ENCODE results near the gene SLC25A3. TPM values are rescaled to one million over a fixed set of nuclear protein-coding genes. Genes with fewer than 3 reads are reported as not detected.

SLC25A3 gene
- total and polyA plus RNA-seq, 2 donors from 2014 or later = 418 to 684 TPM

DNA sequence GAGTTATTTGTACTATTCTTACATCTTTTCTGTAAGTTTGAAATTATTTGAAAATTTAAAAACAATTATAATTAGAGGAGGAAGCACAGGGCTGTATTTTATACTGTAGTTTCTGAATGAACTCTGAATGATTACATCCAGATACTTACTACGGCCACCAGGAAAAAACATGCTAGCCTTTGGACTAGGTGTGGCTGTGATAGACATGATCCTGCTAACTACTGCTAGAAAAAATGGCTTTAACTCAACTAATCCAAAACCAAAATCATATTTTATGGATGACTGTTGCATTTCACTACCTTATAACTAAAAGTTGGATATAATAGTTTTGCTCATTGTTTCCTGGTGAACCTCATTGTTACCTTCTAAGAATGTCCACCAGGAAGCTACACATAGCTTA lies 15.1 kb upstream of the SLC25A3 start:
- intact Hi-C loops (cut with DNase I) = no loop called here
- Histone ChIP-seq H3K4me3 (ENCODE audit: low read length in 3 of 3) (no peak overlapping the region), H3K36me3 (ENCODE audit: control insufficient read depth in 2 of 3, insufficient read depth in 3 of 3, low read length in 3 of 3) (no peaks in the 10 kb centered on the region), H3K4me1 (ENCODE audit: control insufficient read depth in 2 of 3, insufficient read depth in 2 of 3, low read depth in 1 of 3, low read length in 3 of 3) (no peaks in the 10 kb centered on the region), H3K9ac (ENCODE audit: low read length in 3 of 3) (no peak overlapping the region), H3K9me3 (ENCODE audit: control insufficient read depth in 2 of 3, insufficient read depth in 1 of 3, low read length in 3 of 3) (no peaks in the 10 kb centered on the region), H3K27me3 (ENCODE audit: control insufficient read depth, insufficient read depth, low read length) (no peaks in the 10 kb centered on the region), H3K27ac (ENCODE audit: low read depth in 2 of 2, low read length in 2 of 2) (no peak overlapping the region)
- DNase-seq (no peak), FAIRE-seq (no peak)
- TF ChIP-seq CTCF (IDR thresholded peaks at IDR 0.05; ENCODE audit: borderline replicate concordance, extremely low read depth, insufficient read depth) = no peak

- no peak for FAIRE-seq
These were observed 14.7 kb upstream of the SLC25A3 start for GRCh38 chr12:98578821-98579220.

DNA sequence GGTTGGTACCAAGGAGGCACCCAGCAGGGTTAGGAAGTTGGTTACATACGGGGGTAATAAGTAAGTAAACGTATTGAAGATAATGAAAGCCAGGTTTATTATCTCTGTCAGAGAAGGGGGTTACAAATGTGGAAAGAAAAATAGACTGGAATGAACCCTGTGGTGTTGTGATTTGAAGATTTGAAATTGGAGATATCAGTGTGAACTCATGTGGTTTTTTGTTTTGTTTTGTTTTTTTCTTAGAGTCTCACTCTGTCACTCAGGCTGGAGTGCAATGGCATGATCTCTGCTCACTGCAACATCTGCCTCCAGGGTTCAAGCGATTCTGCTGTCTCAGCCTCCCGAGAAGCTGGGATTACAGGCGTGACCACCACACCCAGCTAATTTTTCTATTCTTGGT lies 14.1 kb upstream of the SLC25A3 start:
- Histone ChIP-seq H3K4me1 (ENCODE audit: control insufficient read depth in 2 of 3, insufficient read depth in 2 of 3, low read depth in 1 of 3, low read length in 3 of 3) (no peaks in the 10 kb centered on the region), H3K9ac (ENCODE audit: low read length in 3 of 3) (no peak overlapping the region), H3K9me3 (ENCODE audit: control insufficient read depth in 2 of 3, insufficient read depth in 1 of 3, low read length in 3 of 3) (no peaks in the 10 kb centered on the region), H3K27me3 (ENCODE audit: control insufficient read depth, insufficient read depth, low read length) (no peaks in the 10 kb centered on the region), H3K36me3 (ENCODE audit: control insufficient read depth in 2 of 3, insufficient read depth in 3 of 3, low read length in 3 of 3) (no peaks in the 10 kb centered on the region), H3K27ac (ENCODE audit: low read depth in 2 of 2, low read length in 2 of 2) (no peak overlapping the region), H3K4me3 (ENCODE audit: low read length in 3 of 3) (no peak overlapping the region)
- FAIRE-seq (no peak), DNase-seq (no peak)
- TF ChIP-seq CTCF (IDR thresholded peaks at IDR 0.05; ENCODE audit: borderline replicate concordance, extremely low read depth, insufficient read depth) = no peak
- intact Hi-C loops (cut with DNase I) = no loop called here

More at GRCh38 chr12:98578821-98579220, 14.7 kb upstream of the SLC25A3 start:
- H3K9ac ChIP-seq (ENCODE audit: low read length in 3 of 3) = no peak overlapping the region
- no peak overlapping the region for H3K4me3 ChIP-seq (ENCODE audit: low read length in 3 of 3)
- DNase-seq = peak in 2 of 5 donors; percentile 30 to 47
- no peak overlapping the region for H3K27ac ChIP-seq (ENCODE audit: low read depth in 2 of 2, low read length in 2 of 2)
- H3K36me3 ChIP-seq (ENCODE audit: control insufficient read depth in 2 of 3, insufficient read depth in 3 of 3, low read length in 3 of 3) = no peaks in the 10 kb centered on the region
- no peaks in the 10 kb centered on the region for H3K4me1 ChIP-seq (ENCODE audit: control insufficient read depth in 2 of 3, insufficient read depth in 2 of 3, low read depth in 1 of 3, low read length in 3 of 3)
- H3K9me3 ChIP-seq (ENCODE audit: control insufficient read depth in 2 of 3, insufficient read depth in 1 of 3, low read length in 3 of 3) = no peaks in the 10 kb centered on the region
- no peaks in the 10 kb centered on the region for H3K27me3 ChIP-seq (ENCODE audit: control insufficient read depth, insufficient read depth, low read length)
- intact Hi-C loops (cut with DNase I) = no loop called here
- TF ChIP-seq CTCF (IDR thresholded peaks at IDR 0.05; ENCODE audit: borderline replicate concordance, extremely low read depth, insufficient read depth) = no peak

DNA sequence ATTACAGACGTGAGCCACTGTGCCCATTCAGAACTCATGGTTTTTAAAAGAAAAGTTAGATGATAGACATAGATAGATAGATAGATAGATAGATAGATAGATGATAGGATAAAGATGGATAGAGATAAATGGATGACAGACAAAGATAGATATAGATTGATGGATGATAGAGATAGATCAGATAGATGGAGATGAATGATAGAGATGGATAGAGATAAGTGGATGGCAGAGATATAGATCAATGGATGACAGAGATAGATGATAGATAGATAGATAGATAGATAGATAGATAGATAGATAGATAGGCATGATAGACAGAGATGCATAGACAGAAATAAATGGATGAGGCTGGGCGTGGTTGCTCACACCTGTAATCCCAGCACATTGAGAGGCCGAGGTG lies 13.7 kb upstream of the SLC25A3 start:
- no peaks in the 10 kb centered on the region for H3K36me3 ChIP-seq (ENCODE audit: control insufficient read depth in 2 of 3, insufficient read depth in 3 of 3, low read length in 3 of 3)
- no peak overlapping the region for H3K4me3 ChIP-seq (ENCODE audit: low read length in 3 of 3)
- intact Hi-C loops (cut with DNase I) = no loop called here
- FAIRE-seq = no peak
- H3K4me1 ChIP-seq (ENCODE audit: control insufficient read depth in 2 of 3, insufficient read depth in 2 of 3, low read depth in 1 of 3, low read length in 3 of 3) = no peaks in the 10 kb centered on the region
- no peaks in the 10 kb centered on the region for H3K9me3 ChIP-seq (ENCODE audit: control insufficient read depth in 2 of 3, insufficient read depth in 1 of 3, low read length in 3 of 3)
- H3K27ac ChIP-seq (ENCODE audit: low read depth in 2 of 2, low read length in 2 of 2) = no peak overlapping the region
- no peak overlapping the region for H3K9ac ChIP-seq (ENCODE audit: low read length in 3 of 3)
- no peak for TF ChIP-seq CTCF (IDR thresholded peaks at IDR 0.05; ENCODE audit: borderline replicate concordance, extremely low read depth, insufficient read depth)
- H3K27me3 ChIP-seq (ENCODE audit: control insufficient read depth, insufficient read depth, low read length) = no peaks in the 10 kb centered on the region
- no peak for DNase-seq

Data from kidney (tissue), 14 donors.